Fibroblast of the conjunctiva (primary cell): ENCODE data around the gene SPHK2.
"Not testable (repeated sequence)": the region's sequence is repeated elsewhere in the genome, so short reads cannot be mapped to it uniquely, and the experiment has no call there.

Source experiments
- DNase-seq: peaks from one replicate; pipeline ENCODE4 v3.0.0-alpha.2; 2010; ENCODE audit warnings: low read depth

The SPHK2 gene

GRCh38 chr19:48624791-48625723 lies 5.8 kb downstream of the SPHK2 start:
- DNase-seq = no peak

GRCh38 chr19:48625891-48626327 lies 6.6 kb downstream of the SPHK2 start:
- DNase-seq = no peak

GRCh38 chr19:48627201-48627864 lies 8.0 kb downstream of the SPHK2 start:
- DNase-seq = no peak

GRCh38 chr19:48627865-48628314 lies 8.6 kb downstream of the SPHK2 start:
- DNase-seq = no peak

- no peak for DNase-seq
Observed at GRCh38 chr19:48628486-48629296, 9.4 kb downstream of the SPHK2 start.

GRCh38 chr19:48629297-48629598 lies 9.9 kb downstream of the SPHK2 start:
- no peak for DNase-seq

- no peak for DNase-seq
Observed at GRCh38 chr19:48629599-48630295, 10.4 kb downstream of the SPHK2 start.

GRCh38 chr19:48630296-48631063 lies 11.2 kb downstream of the SPHK2 start:
- no peak for DNase-seq

GRCh38 chr19:48631225-48631624 lies 11.9 kb downstream of the SPHK2 start:
- no peak for DNase-seq

- DNase-seq = not testable (repeated sequence)
Observed at GRCh38 chr19:48632286-48632685, 13.0 kb downstream of the SPHK2 start.

GRCh38 chr19:48632692-48633147 lies 13.4 kb downstream of the SPHK2 start:
- DNase-seq = no peak

GRCh38 chr19:48633148-48634035 lies 14.1 kb downstream of the SPHK2 start:
- no peak for DNase-seq

- DNase-seq = no peak
Observed at GRCh38 chr19:48634036-48634342, 14.7 kb downstream of the SPHK2 start.

GRCh38 chr19:48634424-48635262 lies 15.3 kb downstream of the SPHK2 start:
- peak; percentile 95 for DNase-seq

GRCh38 chr19:48635263-48635965 lies 16.1 kb downstream of the SPHK2 start:
- no peak for DNase-seq

GRCh38 chr19:48635966-48636858 lies 16.9 kb downstream of the SPHK2 start:
- DNase-seq = no peak

GRCh38 chr19:48636859-48637448 lies 17.6 kb downstream of the SPHK2 start, which contains the start of gene DBP:
Gene DBP (minus strand): TSS chr19:48637379. CDS start chr19:48636994, 385 bp downstream.
- DNase-seq = no peak
